Central memory CD4-positive, alpha-beta T cell (primary cell): ENCODE data around the gene TTC39A.

Experiments
- DNase-seq: peaks from one replicate; pipeline ENCODE4 v3.0.0; 2022

Gene TTC39A

DNA sequence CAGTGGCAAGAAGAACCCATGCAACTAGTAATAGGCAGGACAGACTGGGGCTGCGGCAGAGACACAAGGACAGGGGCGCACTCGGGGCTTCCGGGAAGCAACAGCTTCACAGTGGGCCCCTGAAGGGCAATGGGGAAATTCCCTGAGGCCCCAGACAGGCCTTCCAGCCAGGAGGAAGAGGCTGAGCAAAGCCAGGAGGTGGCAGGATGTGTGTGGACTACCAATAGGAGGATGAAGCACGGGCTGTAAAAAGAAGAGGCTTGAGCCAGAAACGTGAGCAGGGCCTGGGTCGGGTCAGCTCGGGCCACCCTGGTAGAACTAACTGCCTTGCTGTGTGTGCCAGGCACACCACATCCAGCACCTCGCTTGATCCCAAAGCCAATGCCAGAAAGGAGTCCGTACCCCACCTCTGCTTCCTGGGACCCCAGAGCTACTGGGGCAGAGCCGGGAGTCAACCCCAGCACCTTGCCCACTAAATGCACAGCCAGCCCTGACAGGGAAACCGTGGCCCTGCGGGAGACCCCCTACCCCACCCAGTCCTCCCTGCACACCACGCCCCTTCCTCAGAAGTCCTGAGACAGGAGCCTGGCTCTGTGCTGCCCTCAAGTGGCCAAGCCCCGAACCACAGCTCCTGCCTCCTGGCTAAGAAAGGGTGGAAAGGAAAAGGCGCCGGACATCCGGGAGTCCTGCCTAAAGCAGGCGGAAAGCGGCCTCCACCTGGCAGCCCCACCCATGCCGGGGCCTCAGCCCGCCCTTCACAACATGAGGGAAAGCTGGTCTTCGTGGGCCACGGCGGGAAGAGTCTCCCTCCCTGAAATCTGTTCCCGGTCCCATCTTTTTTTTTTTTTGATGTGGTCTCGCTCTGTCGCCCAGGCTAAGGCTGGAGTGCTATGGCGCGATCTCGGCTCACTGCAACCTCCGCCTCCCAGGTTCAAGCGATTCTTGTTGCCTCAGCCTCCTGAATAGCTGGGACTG is 33.7 kb downstream of the TTC39A start:
- peak; percentile 39 for DNase-seq

DNA sequence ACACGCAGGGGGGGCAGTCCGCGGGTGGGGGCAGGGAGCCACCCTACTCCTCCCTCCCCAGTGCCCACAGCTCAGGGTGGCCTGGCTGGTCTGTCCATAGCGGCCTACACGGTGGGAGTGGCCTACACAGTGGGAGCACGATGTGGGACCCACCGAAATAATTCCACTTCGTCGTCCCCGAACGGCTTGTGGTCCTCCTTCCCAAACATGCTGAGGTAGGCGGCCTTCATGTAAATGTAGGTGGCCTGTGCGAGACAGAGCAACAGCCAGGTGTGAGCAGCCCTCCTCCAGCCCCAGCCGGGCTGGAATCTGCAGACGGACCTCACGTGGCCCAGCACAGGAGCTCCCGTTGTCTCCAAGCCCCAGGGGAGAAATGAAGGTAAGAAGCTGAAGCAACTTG is 34.4 kb downstream of the TTC39A start:
- DNase-seq, result no peak

DNA sequence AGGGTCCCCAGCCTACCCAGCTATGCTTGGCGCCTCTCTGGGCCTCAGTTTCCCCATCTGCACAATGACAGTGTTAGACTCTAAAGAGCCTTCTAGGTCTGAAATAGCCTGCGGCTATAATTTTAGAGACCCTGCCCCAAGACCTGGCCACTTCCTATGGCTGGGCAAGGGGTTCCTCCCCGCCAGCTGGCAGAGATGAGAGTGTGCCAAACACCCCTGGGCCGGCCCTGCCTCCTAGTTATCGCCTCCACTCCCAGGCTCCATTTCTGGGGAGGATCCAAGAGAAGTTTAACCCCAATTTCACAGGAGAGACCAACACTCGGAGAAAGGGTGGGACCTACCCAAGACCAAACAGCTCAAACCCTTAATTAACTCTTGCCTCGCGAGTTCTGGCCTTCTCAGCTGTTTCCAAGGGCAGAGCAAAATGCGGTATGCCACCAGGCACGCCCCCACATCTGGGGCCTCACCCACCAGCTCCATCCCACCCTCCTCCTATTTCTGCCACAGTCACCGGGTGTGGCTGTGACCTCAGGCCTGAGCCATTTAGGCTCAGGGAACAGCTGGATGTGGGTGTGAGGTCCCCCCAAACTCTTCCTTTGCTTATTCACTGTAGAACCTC is 35.7 kb downstream of the TTC39A start:
- DNase-seq, result no peak

- DNase-seq, result no peak
These were observed 36.4 kb downstream of the TTC39A start for GRCh38 chr1:51293898-51294515.

- DNase-seq, result no peak
These were observed 39.9 kb downstream of the TTC39A start for GRCh38 chr1:51290489-51290847.

- no peak for DNase-seq
These were observed 40.5 kb downstream of the TTC39A start for GRCh38 chr1:51289676-51290488.

DNA sequence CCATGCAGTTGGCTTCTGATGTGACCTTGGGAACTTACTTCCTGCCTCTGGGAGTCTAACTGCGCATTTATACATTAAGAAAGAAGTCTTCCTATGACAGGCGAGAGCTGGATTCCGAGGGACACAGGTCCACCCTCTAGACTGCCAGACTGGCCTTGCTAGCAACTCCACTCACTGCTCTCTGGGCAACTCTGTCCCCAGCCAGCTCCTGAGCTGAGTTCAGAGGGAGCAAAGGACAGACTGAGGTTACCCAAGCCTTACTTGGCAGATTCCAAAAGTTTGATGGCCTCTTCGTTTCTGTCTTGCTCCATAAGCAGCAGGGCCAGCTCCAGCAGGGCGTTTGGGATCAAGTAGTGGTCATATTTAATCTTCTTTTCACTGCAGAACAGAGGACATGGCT is 41.8 kb downstream of the TTC39A start:
- no peak for DNase-seq

- DNase-seq, result no peak
These were observed 42.4 kb downstream of the TTC39A start for GRCh38 chr1:51287966-51288365.

DNA sequence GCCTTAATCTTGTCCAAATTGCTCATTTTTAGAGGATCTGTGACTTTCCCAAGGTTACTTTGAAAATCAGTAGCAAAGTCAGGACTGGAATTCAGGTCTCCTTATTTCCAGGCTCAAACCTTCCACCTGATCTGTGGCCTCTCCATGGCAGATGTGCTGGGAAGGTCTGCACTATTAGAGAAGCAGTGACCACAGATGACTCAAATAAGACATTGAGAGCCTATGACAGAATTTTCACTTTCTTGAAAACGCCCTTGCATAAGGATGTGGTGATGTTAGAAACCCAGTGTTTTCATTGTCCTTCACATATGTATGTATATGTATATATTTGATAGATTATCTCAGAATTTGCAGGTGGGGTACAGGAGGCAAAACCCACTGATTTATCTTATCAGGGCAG is 45.3 kb downstream of the TTC39A start:
- DNase-seq, result no peak

DNA sequence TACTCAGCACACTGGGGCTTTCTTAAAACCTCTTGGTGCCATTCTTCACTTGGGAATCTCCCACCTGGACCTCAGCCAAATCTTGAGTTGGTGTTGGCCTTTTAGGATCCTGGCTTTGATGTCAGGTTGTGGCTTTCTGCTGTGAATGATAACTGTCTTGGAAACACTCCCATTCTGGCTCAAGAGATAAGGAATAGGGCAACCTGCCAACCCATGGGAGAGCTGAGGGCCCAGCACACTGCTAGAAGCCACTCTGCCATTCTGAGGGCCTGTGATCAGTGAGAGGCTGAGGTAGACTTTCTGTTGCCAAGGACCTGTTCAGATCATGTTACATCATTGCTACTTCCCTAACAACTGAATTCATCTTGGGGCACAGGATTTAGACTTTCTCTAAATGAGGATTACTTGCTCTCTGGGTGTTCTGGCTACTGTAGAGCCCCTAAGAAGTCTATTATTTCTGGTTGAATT is 45.8 kb downstream of the TTC39A start:
- DNase-seq, result no peak

GRCh38 chr1:51283979-51284378 is 46.4 kb downstream of the TTC39A start:
- DNase-seq, result no peak

DNA sequence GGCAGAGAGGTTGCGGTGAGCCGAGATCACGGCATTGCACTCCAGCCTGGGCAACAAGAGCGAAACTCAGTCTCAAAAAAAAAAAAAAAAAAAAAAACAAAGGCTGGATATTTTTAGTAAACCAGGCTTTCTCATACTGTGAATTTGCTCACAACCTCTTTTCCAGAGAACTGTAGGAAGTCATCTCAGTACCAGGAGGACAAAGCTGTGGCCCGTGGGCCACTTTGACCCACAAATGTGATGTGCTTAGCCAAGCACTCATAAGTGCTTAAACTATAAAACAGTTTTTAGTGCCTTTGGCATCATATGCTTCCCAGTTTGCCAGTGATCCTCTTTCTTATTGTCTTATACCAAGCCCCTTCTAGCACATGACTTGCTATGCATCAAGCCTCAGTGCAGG is 47.8 kb downstream of the TTC39A start:
- no peak for DNase-seq

DNA sequence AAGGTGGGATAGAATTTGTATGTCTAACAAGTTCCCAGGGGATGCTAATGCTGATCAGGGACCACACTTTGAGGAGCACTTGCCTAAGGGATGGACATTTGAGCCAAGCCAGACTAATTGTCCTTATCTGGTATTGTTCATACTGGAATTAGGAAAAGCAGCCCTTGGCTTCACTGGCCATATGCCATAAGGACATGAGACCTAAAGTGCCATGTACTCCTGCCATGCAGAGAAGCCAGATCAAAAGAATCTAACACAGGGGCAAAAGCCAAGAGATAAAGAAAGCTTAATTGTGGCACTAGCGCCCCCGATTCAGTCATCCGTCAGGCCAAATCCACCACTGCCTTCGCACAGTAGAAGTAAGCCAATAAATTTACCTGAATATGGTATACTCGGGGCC is 48.6 kb downstream of the TTC39A start:
- DNase-seq, result no peak

DNA sequence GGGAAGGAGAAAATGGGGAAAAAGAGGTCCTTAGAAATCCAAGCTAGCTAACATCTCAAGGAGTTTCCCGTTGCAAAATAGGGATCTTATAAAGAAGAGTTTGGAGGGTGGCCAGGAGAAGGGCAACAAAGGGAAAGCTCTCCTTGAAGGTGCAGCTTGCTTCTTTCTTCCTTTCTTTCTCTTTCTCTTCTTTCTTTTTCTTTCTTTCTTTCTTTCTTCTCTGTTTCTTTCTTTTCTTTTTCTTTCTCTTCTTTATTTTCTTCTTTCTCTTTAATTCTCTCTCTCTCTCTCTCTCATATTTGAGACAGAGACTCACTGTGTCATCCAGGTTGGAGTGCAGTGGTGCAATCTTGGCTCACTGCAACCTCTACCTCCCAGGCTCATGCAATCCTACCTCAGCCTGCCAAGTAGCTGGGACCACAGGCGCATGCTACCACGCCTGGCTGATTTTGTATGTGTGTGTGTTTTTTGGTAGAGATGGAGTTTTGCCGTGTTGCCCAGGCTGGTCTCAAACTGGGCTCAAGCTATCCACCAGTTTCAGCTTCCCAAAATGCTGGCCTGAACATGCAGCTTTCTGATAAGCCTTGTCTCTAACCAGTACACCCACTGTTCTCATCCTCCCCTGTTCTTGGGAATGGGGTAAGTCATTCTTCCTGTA is 49.9 kb downstream of the TTC39A start:
- DNase-seq, result no peak

DNA sequence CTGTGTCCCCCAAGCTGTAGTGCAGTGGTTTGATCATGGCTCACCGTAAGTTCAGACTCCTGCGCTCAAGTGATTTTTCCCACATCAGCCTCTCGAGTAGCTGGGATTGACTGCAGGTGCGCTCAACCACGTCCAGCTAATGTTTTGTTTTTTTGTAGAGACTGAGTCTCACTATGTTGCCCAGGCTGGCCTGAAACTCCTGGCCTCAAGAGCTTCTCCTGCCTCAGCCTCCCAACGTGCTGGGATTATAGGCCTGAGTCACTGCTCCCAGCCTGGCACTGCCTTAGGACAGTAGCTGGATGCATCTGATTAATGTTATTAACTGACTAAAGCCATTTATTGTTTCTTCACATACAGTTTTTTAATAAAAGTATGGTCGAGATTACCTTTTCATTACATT is 54.1 kb downstream of the TTC39A start:
- DNase-seq, result no peak

DNA sequence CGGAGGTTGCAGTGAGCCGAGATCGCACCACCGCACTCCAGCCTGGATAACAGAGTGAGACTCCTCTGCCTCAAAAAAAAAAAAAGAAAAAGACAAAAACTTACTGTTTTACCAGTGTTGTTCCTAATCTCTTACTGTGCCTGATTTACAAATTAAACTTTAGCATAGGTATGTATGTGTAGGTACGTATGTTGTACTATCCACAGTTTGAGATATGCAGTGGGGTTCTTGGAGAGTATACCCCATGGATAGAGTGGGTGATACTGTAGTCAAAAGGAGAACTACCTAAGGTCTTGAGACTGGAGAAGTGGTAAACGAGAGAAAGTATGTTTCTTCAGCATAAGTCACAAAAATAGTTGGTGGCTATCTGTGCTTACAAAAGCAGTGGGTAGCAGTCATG is 55.7 kb downstream of the TTC39A start:
- no peak for DNase-seq

- no peak for DNase-seq
These were observed 57.4 kb downstream of the TTC39A start for GRCh38 chr1:51272916-51273315.

GRCh38 chr1:51270751-51271150 is 59.6 kb downstream of the TTC39A start:
- DNase-seq, result no peak

DNA sequence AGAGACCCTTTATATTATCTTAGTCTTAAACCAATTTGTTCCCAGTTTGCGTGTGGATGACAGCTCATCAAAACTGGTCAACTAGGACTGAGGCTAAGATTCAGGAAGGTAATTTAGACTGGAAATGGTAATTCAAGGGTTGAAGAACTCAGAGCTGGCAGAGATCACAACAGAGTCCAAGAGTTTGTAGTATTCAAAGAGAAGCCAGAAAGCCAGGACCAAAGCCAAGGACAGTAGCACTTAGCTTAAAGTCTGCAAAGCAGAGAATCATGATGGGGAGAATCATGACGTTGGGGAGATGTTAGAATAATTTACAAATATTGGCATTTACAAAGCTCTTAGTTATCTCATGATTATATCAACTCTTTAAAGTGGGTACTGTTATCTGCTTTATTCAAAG is 61.7 kb downstream of the TTC39A start:
- no peak for DNase-seq

DNA sequence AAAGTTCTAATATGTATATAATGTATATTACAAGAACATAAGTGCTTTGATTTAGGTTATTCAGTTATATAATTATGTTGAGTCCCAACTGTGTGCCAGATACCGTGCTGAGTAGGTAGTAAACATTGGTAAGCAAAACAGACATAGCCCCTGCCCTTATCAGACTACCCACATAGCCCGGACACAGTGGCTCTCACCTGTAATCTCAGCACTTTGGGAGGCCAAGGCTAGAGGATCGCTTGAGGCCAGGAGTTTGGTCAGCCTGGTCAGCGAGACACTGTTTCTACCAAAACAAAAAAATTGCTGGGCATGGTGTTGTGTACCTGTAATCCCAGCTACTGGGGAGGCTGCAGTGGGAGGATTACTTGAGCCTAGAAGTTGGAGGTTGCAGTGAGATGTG is 63.6 kb downstream of the TTC39A start:
- DNase-seq, result no peak

DNA sequence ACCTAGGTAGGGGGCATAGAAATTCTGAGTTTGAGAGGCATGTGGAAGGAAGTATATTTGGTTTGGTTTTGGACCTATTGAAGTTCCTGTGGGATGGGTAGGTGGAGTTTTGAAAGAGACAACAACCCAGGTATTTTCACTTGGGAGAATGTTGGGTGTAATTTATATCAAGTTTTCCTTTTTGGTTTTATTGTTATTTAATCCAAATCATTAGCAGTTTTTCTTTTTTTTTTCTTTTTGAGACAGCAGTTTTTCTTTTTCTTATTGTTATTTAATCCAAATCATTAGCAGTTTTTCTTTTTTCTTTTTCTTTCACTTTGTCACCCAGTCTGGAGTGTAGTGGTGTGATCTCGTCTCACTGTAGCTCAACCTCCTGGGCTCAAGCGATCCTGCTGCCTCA is 64.2 kb downstream of the TTC39A start:
- DNase-seq, result no peak

DNA sequence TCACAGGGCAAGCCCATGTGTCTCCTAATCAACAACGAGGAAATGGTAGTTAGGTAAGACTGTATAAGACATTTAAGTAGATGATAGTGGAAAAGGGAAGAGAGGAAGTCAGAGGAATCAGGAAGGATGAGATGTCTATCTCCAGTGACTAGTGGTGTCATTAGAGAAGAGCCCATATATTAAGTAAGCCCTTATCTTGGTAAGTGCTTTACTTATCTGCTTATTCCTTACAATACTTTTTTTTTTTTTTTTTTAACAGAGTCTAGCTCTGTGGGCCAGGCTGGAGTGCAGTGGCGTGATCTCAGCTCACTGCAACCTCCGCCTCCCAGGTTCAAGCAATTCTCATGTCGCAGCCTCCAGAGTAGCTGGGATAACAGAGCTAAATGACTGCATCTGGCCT is 64.7 kb downstream of the TTC39A start:
- DNase-seq, result no peak
